Gastroesophageal sphincter (tissue), 4 donors: ENCODE results near the gene RPGRIP1L. TPM values are rescaled to one million over a fixed set of nuclear protein-coding genes. Genes with fewer than 3 reads are reported as not detected.

ENCODE experiments used
- ATAC-seq: fragments of 150-250 bp; one replicate; pipeline ENCODE4 v1.9.1; 2016; ENCODE audit warnings: mild to moderate bottlenecking, moderate library complexity
- H3K27ac ChIP-seq, 4 donors: fragments of 200-600 bp; sonication (generic) in 3 of 4; 1 replicate in 3 of 4; 2 replicates in 1 of 4; pipeline ENCODE4 v1.5.1; 2016 to 2019
- H3K27me3 ChIP-seq: fragments of 200-600 bp; sonication (generic); one replicate; pipeline ENCODE4 v1.5.1; 2019
- H3K36me3 ChIP-seq, 2 donors: fragments of 200-600 bp; sonication (generic); one replicate each; pipeline ENCODE4 v1.5.1; 2019; ENCODE audit warnings: control low read depth in 1 of 2
- H3K4me1 ChIP-seq, 3 donors: fragments of 200-600 bp; sonication (generic); 1 replicate in 2 of 3; 2 replicates in 1 of 3; pipeline ENCODE4 v1.5.1; 2016 to 2019; ENCODE audit warnings: control low read depth in 2 of 3
- H3K4me3 ChIP-seq, 2 donors: fragments of 200-600 bp; sonication (generic); one replicate each; pipeline ENCODE4 v1.5.1; 2019; ENCODE audit warnings: mild to moderate bottlenecking in 1 of 2, moderate library complexity in 1 of 2
- H3K9me3 ChIP-seq, 3 donors: fragments of 200-600 bp; sonication (generic); one replicate each; pipeline ENCODE4 v1.5.1; 2017 to 2019; ENCODE audit warnings: control low read depth in 2 of 3
- CTCF ChIP-seq, 4 experiments: fragments of 200-600 bp in 2 of 4; fragments of 450-650 bp in 2 of 4; sonication (generic) in 1 of 4; IDR thresholded peaks; one replicate each; pipeline ENCODE4 v1.5.1; 2017 to 2019; ENCODE audit warnings: antibody characterized with exemption in 4 of 4, mild to moderate bottlenecking in 2 of 4, moderate library complexity in 2 of 4
- EP300 ChIP-seq: sonication (generic); formaldehyde crosslinking; IDR thresholded peaks from one replicate; pipeline ENCODE4 v1.6.1; 2017; ENCODE audit warnings: antibody characterized with exemption, mild to moderate bottlenecking
- POLR2A ChIP-seq, 2 donors: fragments of 450-650 bp; IDR thresholded peaks; one replicate each; pipeline ENCODE4 v1.6.1; 2017; ENCODE audit warnings: antibody characterized with exemption in 2 of 2, mild to moderate bottlenecking in 2 of 2, moderate library complexity in 1 of 2
- POLR2AphosphoS5 ChIP-seq: sonication (generic); formaldehyde crosslinking; IDR thresholded peaks from one replicate; pipeline ENCODE4 v1.6.1; 2017; ENCODE audit warnings: antibody characterized with exemption
- WGBS, 2 donors: methylation state at CpG; one replicate each; pipeline ENCODE4 v1.1.5; 2018; ENCODE audit warnings: low coverage in 1 of 2; 5-methylcytosine and 5-hydroxymethylcytosine counted together
- total RNA-seq, 4 donors: library from RNA; depleted of rRNA; stranded (reverse); fragments of >200 nt; gene quantifications; one replicate each; pipeline ENCODE4 v1.1.0, GENCODE V29; 2016

Gene RPGRIP1L
- total RNA-seq, 4 donors from 2014 or later: 3.5 to 5.4 (median 4.8) TPM

GRCh38 chr16:53600126-53600525 is 103.5 kb downstream of the RPGRIP1L start:
- no peaks in the 10 kb centered on the region for H3K4me1 ChIP-seq
- no peak for TF ChIP-seq POLR2A (IDR thresholded peaks at IDR 0.05)
- TF ChIP-seq EP300: no peak
- TF ChIP-seq POLR2AphosphoS5: no peak
- no peak for TF ChIP-seq CTCF (IDR thresholded peaks at IDR 0.05)
- WGBS, 2 donors: 48 to 69% methylated on average over 2 to 3 of the region's 3 CpGs
- H3K27me3 ChIP-seq: no peaks in the 10 kb centered on the region
- H3K36me3 ChIP-seq: peaks cover 0 to 24% of the 10 kb centered on the region in 2 donors
- no peak overlapping the region for H3K4me3 ChIP-seq
- no peak overlapping the region for H3K27ac ChIP-seq
- no peak for ATAC-seq
- H3K9me3 ChIP-seq: peaks cover 0 to 10% (median 0%) of the 10 kb centered on the region in 3 donors

GRCh38 chr16:53599548-53599947 is 104.1 kb downstream of the RPGRIP1L start:
- Histone ChIP-seq H3K4me1 (no peaks in the 10 kb centered on the region), H3K4me3 (no peak overlapping the region), H3K27ac (no peak overlapping the region), H3K27me3 (no peaks in the 10 kb centered on the region), H3K9me3 (peaks cover 0 to 16% (median 0%) of the 10 kb centered on the region in 3 donors), H3K36me3 (peaks cover 0 to 19% of the 10 kb centered on the region in 2 donors)
- no peak for TF ChIP-seq CTCF (IDR thresholded peaks at IDR 0.05)
- TF ChIP-seq POLR2AphosphoS5: no peak
- TF ChIP-seq POLR2A (IDR thresholded peaks at IDR 0.05): no peak
- no peak for TF ChIP-seq EP300
- no peak for ATAC-seq
- WGBS, 2 donors: 86 to 95% methylated on average over 3 to 4 of the region's 5 CpGs

GRCh38 chr16:53598511-53599275 is 105.0 kb downstream of the RPGRIP1L start:
- Histone ChIP-seq H3K4me1 (no peaks in the 10 kb centered on the region), H3K27ac (no peak overlapping the region), H3K9me3 (peaks cover 0 to 25% (median 0%) of the 10 kb centered on the region in 3 donors), H3K4me3 (no peak overlapping the region), H3K36me3 (peaks cover 0 to 19% of the 10 kb centered on the region in 2 donors), H3K27me3 (no peaks in the 10 kb centered on the region)
- 76 to 82% methylated on average over 3 of the region's 3 CpGs for WGBS, 2 donors
- ATAC-seq: no peak
- no peak for TF ChIP-seq EP300
- no peak for TF ChIP-seq POLR2AphosphoS5
- no peak for TF ChIP-seq CTCF (IDR thresholded peaks at IDR 0.05)
- TF ChIP-seq POLR2A (IDR thresholded peaks at IDR 0.05): no peak

GRCh38 chr16:53597776-53598175 is 105.9 kb downstream of the RPGRIP1L start:
- H3K4me1 ChIP-seq: no peaks in the 10 kb centered on the region
- H3K4me3 ChIP-seq: no peak overlapping the region
- TF ChIP-seq POLR2A (IDR thresholded peaks at IDR 0.05) (no peak), POLR2AphosphoS5 (no peak), CTCF (IDR thresholded peaks at IDR 0.05) (no peak), EP300 (no peak)
- ATAC-seq: no peak
- WGBS, 2 donors: 37 to 54% methylated on average over 2 to 3 of the region's 3 CpGs
- H3K36me3 ChIP-seq: peaks cover 0 to 19% of the 10 kb centered on the region in 2 donors
- H3K9me3 ChIP-seq: peaks cover 0 to 27% (median 0%) of the 10 kb centered on the region in 3 donors
- H3K27me3 ChIP-seq: no peaks in the 10 kb centered on the region
- H3K27ac ChIP-seq: no peak overlapping the region

GRCh38 chr16:53588081-53588648 is 115.5 kb downstream of the RPGRIP1L start:
- Histone ChIP-seq H3K36me3 (no peaks in the 10 kb centered on the region), H3K27ac (no peak overlapping the region), H3K9me3 (peaks cover 0 to 17% (median 0%) of the 10 kb centered on the region in 3 donors), H3K4me1 (no peaks in the 10 kb centered on the region), H3K4me3 (no peak overlapping the region), H3K27me3 (no peaks in the 10 kb centered on the region)
- WGBS, 2 donors: 83 to 90% methylated on average over 3 of the region's 3 CpGs
- TF ChIP-seq POLR2A (IDR thresholded peaks at IDR 0.05): no peak
- no peak for TF ChIP-seq CTCF (IDR thresholded peaks at IDR 0.05)
- TF ChIP-seq POLR2AphosphoS5: no peak
- TF ChIP-seq EP300: no peak
- no peak for ATAC-seq
